ENCODE measurements around the gene MARCHF4.

MARCHF4 gene

GRCh38 chr2:216371721-216372702 is at the start of gene MARCHF4:
MARCHF4 (minus strand) TSS chr2:216372483; CDS start chr2:216370260, 2,223 bp downstream.
- peak; percentile 53 for DNase-seq (ENCODE audit: low read depth)

- no peak for DNase-seq (ENCODE audit: low read depth)
Observed at GRCh38 chr2:216420367-216421101, 48.3 kb upstream of the MARCHF4 start.

GRCh38 chr2:216418981-216419380 is 46.7 kb upstream of the MARCHF4 start:
- no peak for DNase-seq (ENCODE audit: low read depth)

- DNase-seq (ENCODE audit: low read depth), result no peak
Observed at GRCh38 chr2:216416571-216417307, 44.5 kb upstream of the MARCHF4 start.

- no peak for DNase-seq (ENCODE audit: low read depth)
Observed at GRCh38 chr2:216415541-216415940, 43.3 kb upstream of the MARCHF4 start.

- no peak for DNase-seq (ENCODE audit: low read depth)
Observed at GRCh38 chr2:216414772-216415319, 42.6 kb upstream of the MARCHF4 start.

- no peak for DNase-seq (ENCODE audit: low read depth)
Observed at GRCh38 chr2:216413882-216414281, 41.6 kb upstream of the MARCHF4 start.

- DNase-seq (ENCODE audit: low read depth), result peak; percentile 97
Observed at GRCh38 chr2:216412022-216412999, 40.0 kb upstream of the MARCHF4 start, which contains the start of gene SMARCAL1. SMARCAL1 (plus strand) TSS chr2:216412484; CDS start chr2:216414705, 2,221 bp downstream.

- DNase-seq (ENCODE audit: low read depth), result no peak
Observed at GRCh38 chr2:216410550-216410949, 38.3 kb upstream of the MARCHF4 start.

- no peak for DNase-seq (ENCODE audit: low read depth)
Observed at GRCh38 chr2:216408426-216409290, 36.4 kb upstream of the MARCHF4 start.

GRCh38 chr2:216406826-216407225 is 34.5 kb upstream of the MARCHF4 start:
- no peak for DNase-seq (ENCODE audit: low read depth)

- no peak for DNase-seq (ENCODE audit: low read depth)
Observed at GRCh38 chr2:216405588-216405987, 33.3 kb upstream of the MARCHF4 start.

GRCh38 chr2:216404010-216404618 is 31.8 kb upstream of the MARCHF4 start:
- no peak for DNase-seq (ENCODE audit: low read depth)

GRCh38 chr2:216402751-216403150 is 30.5 kb upstream of the MARCHF4 start:
- DNase-seq (ENCODE audit: low read depth), result no peak

GRCh38 chr2:216399621-216400020 is 27.3 kb upstream of the MARCHF4 start:
- DNase-seq (ENCODE audit: low read depth), result no peak

GRCh38 chr2:216394881-216395280 is 22.6 kb upstream of the MARCHF4 start:
- DNase-seq (ENCODE audit: low read depth), result no peak

- DNase-seq (ENCODE audit: low read depth), result no peak
Observed at GRCh38 chr2:216392945-216393840, 20.9 kb upstream of the MARCHF4 start.

GRCh38 chr2:216392018-216392562 is 19.8 kb upstream of the MARCHF4 start:
- no peak for DNase-seq (ENCODE audit: low read depth)
